GM23338 (cell line): ENCODE data around the gene CRYBB2.

Source experiments
- NANOG ChIP-seq: IDR thresholded peaks from 2 replicates; pipeline ENCODE4 v1.6.1; 2016; ENCODE audit warnings: antibody characterized with exemption, borderline replicate concordance
- ZNF331 ChIP-seq: fragments of 250-450 bp; sonication (Bioruptor Pico); IDR thresholded peaks from 2 replicates; pipeline ENCODE4 v1.5.0; 2020; ENCODE audit warnings: low read depth, mild to moderate bottlenecking, moderate library complexity
- TF ChIP-seq, protein P1 (sequence below), 2 experiments: fragments of 200-600 bp in 1 of 2; sonication (generic) in 1 of 2; conservative IDR thresholded peaks; 2 replicates each; pipeline versions ENCODE4 v1.5.1 to v1.6.1; 2016 to 2017; ENCODE audit warnings: antibody characterized with exemption in 2 of 2, low read depth in 2 of 2, mild to moderate bottlenecking in 2 of 2, moderate library complexity in 1 of 2

DNA sequence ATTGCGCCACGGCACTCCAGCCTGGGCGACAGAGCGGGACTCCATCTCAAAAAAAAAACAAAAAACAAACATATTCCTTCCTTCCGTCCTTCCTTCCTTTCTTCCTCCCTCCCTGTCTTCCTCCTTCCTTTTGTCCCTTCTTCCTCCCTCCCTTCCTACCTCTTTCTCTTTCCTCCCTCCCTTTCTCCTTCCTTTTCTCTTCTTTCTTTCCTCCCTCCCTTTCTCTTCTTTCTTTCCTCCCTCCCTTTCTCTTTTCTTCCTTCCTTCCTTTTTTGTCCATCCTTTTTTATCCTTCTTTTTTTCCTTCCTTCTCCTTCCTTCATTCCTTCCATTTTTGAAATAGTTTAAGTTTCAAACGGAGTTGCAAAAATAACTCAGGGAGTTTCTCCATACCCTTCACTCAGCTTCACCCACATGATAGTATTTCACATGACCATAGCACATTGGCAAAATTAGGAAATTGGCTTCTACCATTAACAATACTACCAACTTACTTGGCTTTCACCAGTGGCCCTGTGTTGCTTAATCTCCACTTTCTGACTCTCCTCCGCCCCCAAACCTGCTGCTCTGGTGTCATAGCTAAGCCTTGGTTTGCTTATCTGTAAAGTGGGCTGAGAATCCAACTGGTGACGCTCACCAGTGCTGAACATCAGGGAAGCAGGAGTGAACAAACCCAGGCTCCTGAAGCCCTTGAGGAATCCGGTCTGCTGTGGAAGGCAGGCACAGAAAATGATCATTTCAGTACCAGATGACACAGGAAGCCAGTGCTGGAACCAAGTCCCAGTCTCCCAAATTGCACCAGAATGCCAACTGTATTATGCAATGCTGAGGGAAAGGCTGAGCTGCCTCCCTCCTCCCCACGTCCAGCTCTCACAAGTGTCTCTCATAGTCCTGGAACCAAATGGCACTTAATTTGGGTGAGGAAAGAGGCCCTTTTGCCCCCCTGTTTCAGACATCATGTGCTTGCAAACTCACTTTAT is 37.0 kb upstream of the CRYBB2 start:
- TF ChIP-seq, protein P1, sequence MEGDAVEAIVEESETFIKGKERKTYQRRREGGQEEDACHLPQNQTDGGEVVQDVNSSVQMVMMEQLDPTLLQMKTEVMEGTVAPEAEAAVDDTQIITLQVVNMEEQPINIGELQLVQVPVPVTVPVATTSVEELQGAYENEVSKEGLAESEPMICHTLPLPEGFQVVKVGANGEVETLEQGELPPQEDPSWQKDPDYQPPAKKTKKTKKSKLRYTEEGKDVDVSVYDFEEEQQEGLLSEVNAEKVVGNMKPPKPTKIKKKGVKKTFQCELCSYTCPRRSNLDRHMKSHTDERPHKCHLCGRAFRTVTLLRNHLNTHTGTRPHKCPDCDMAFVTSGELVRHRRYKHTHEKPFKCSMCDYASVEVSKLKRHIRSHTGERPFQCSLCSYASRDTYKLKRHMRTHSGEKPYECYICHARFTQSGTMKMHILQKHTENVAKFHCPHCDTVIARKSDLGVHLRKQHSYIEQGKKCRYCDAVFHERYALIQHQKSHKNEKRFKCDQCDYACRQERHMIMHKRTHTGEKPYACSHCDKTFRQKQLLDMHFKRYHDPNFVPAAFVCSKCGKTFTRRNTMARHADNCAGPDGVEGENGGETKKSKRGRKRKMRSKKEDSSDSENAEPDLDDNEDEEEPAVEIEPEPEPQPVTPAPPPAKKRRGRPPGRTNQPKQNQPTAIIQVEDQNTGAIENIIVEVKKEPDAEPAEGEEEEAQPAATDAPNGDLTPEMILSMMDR (conservative IDR thresholded peaks at IDR 0.05; ENCODE audit: low read depth in 2 of 2): no peak
- TF ChIP-seq NANOG (no peak), ZNF331 (no peak)
